GM12874 (cell line): Measurements from ENCODE around the gene ZNF474.

Experiments
- CTCF ChIP-seq: IDR thresholded peaks from 2 replicates; pipeline ENCODE4 v1.5.1; 2011; ENCODE audit warnings: low read depth, mild to moderate bottlenecking, control low read depth, low read length, moderate library complexity; ENCODE audit not compliant: insufficient read depth

ZNF474 gene

GRCh38 chr5:122149321-122150090 lies 20.2 kb downstream of the ZNF474 start:
- TF ChIP-seq CTCF, result no peak

- TF ChIP-seq CTCF, result no peak
Measured at GRCh38 chr5:122150215-122150614, 20.9 kb downstream of the ZNF474 start.

- TF ChIP-seq CTCF, result no peak
Measured at GRCh38 chr5:122151640-122152039, 22.3 kb downstream of the ZNF474 start.

GRCh38 chr5:122152266-122152900 lies 23.0 kb downstream of the ZNF474 start:
- no peak for TF ChIP-seq CTCF

- no peak for TF ChIP-seq CTCF
Measured at GRCh38 chr5:122153230-122153629, 23.9 kb downstream of the ZNF474 start.

- no peak for TF ChIP-seq CTCF
Measured at GRCh38 chr5:122153774-122154173, 24.4 kb downstream of the ZNF474 start.

GRCh38 chr5:122154491-122154890 lies 25.1 kb downstream of the ZNF474 start:
- TF ChIP-seq CTCF, result no peak
